ENCODE measurements around the gene SH3BP2.

SH3BP2 gene

DNA sequence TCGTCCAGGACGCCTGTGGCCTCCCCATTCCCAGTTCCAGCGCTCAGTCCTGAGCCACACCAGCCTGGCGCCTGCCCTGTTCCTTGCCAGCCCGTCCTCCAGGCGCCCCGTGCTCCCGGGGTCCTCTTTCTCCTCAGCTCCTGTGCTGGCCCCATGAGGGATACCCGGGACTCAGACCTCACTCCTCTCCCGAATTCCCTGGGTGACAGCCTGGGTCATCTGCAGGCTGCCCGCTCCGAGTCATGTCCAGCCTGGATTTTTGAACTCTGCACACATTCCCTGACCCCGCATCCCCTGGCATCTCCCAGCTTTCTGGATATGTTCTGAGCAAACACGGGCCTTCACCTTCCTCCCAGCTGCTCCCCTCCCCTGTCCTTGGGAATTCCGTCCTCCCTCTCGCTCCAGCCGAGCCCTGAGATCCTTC, 35.9 kb downstream of the SH3BP2 start:
- no peak overlapping the region for H3K4me3 ChIP-seq (ENCODE audit: low read depth, low read length)
- TF ChIP-seq, protein P1, sequence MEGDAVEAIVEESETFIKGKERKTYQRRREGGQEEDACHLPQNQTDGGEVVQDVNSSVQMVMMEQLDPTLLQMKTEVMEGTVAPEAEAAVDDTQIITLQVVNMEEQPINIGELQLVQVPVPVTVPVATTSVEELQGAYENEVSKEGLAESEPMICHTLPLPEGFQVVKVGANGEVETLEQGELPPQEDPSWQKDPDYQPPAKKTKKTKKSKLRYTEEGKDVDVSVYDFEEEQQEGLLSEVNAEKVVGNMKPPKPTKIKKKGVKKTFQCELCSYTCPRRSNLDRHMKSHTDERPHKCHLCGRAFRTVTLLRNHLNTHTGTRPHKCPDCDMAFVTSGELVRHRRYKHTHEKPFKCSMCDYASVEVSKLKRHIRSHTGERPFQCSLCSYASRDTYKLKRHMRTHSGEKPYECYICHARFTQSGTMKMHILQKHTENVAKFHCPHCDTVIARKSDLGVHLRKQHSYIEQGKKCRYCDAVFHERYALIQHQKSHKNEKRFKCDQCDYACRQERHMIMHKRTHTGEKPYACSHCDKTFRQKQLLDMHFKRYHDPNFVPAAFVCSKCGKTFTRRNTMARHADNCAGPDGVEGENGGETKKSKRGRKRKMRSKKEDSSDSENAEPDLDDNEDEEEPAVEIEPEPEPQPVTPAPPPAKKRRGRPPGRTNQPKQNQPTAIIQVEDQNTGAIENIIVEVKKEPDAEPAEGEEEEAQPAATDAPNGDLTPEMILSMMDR (IDR thresholded peaks at IDR 0.05; ENCODE audit: insufficient read depth, low read depth, low read length, missing control alignments) = no peak
- no peak for DNase-seq (ENCODE audit: low read depth)

DNA sequence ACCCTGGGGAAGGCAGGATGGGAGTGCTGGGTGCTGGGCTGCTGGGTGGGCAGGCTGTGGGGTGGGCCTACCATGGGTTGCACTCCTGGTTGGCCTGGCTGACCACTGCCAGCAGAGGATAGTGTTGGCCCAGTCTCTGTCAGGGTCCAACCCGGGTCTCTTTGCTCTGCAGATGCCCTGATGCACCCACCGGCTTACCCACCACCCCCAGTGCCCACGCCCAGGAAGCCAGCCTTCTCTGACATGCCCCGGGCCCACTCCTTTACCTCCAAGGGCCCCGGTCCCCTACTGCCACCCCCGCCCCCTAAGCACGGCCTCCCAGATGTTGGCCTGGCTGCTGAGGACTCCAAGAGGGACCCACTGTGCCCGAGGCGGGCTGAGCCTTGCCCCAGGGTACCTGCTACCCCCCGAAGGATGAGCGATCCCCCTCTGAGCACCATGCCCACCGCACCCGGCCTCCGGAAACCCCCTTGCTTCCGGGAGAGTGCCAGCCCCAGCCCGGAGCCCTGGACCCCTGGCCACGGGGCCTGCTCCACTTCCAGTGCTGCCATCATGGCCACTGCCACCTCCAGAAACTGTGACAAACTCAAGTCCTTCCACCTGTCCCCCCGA, 36.5 kb downstream of the SH3BP2 start:
- DNase-seq (ENCODE audit: low read depth) = no peak
- H3K4me3 ChIP-seq (ENCODE audit: low read depth, low read length) = no peak overlapping the region
- TF ChIP-seq, protein P1 (IDR thresholded peaks at IDR 0.05; ENCODE audit: insufficient read depth, low read depth, low read length, missing control alignments) = no peak

DNA sequence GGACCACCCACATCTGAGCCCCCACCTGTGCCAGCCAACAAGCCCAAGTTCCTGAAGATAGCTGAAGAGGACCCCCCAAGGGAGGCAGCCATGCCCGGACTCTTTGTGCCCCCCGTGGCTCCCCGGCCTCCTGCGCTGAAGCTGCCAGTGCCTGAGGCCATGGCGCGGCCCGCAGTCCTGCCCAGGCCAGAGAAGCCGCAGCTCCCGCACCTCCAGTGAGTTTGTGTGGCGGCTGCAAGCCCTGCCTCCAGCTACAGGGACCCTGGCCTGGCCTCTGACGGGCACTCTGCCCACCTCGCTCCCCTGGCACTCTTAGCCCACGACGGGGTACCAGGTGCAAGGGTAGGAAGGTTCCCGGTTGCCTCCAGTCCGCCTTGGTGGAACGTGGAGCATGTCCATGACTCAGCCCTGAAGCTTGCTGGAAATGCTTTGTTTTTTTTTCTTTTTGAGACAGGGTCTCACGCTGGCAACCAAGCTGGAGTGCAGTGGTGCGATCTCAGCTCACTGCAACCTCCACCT, 37.1 kb downstream of the SH3BP2 start:
- DNase-seq (ENCODE audit: low read depth) = no peak
- TF ChIP-seq, protein P1 (IDR thresholded peaks at IDR 0.05; ENCODE audit: insufficient read depth, low read depth, low read length, missing control alignments) = no peak
- H3K4me3 ChIP-seq (ENCODE audit: low read depth, low read length) = no peak overlapping the region

DNA sequence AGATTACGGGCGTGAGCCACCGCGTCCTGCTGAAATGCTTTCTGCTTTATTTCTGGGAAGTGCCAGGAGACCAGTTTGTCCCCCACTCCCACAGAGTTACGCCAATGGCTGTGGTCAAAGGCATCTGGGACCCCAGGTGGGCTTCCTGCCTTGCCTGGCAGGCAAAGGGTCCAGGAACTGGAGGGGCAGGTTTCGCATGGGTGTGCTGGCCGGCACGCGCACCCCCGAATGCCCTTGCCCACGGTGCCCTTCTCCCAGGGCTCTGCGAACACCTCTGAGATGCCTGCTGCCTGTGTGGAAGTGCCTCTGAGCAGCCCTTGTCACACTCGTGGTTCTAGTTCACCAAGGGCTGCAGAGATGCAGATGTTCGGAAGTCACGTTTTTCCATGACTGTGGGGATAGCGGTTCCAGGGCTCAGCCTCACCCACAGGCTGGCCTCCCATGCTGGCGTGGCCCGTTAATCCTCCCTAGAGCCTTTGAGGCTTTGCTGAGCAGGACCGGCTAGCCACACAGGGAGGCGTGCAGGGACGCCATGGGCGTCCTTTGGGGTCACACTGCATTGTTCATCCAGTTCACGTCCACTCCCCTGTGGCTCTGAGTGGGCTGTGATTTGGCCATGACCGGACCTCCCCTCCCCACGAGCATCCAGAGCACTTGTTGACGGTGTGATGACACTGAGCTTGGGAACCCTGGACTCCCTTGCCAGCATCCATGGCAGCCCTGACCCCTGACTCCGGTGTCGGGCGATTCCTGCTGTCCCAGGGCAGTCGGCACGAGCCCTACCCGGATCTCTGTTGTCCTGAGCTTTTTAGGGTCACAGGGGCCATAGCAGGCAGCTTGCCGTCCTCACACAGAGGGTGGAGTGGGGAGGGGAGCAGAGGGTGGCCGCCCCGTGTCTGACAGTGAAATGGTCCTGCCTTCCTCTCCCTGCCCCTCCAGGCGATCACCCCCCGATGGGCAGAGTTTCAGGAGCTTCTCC, 38.0 kb downstream of the SH3BP2 start:
- no peak for DNase-seq (ENCODE audit: low read depth)
- no peak overlapping the region for H3K4me3 ChIP-seq (ENCODE audit: low read depth, low read length)
- TF ChIP-seq, protein P1 (IDR thresholded peaks at IDR 0.05; ENCODE audit: insufficient read depth, low read depth, low read length, missing control alignments) = no peak

DNA sequence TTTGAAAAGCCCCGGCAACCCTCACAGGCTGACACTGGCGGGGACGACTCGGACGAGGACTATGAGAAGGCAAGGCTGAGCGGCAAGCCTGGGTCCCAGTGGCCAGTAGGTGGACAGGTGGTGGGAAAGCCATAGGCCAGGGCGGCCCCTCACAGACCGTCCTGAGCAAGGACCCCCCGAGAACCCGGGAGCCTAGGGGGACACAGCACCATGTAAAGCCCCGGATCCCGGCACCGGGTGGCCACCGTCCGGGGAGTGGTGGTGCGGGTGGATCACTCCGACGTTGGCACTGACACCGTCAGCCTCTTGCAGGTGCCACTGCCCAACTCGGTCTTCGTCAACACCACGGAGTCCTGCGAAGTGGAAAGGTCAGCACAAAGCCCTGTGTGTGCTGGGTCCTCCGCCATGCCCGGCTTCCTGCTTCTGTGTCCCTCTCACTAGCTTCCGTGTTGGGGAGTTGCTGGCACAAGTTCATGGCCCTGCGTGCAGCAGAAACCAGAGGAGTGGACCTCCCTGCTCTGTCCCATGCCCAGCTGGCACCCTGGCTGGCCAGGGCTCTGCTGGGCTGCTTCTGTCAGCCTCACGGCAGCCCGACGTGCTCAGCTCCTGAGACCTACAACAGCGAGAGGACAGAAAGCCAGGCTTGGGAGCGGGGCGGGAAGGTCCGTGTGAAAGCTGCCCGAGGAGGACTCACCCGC, 38.9 kb downstream of the SH3BP2 start:
- no peak overlapping the region for H3K4me3 ChIP-seq (ENCODE audit: low read depth, low read length)
- no peak for DNase-seq (ENCODE audit: low read depth)
- TF ChIP-seq, protein P1 (IDR thresholded peaks at IDR 0.05; ENCODE audit: insufficient read depth, low read depth, low read length, missing control alignments) = no peak

DNA sequence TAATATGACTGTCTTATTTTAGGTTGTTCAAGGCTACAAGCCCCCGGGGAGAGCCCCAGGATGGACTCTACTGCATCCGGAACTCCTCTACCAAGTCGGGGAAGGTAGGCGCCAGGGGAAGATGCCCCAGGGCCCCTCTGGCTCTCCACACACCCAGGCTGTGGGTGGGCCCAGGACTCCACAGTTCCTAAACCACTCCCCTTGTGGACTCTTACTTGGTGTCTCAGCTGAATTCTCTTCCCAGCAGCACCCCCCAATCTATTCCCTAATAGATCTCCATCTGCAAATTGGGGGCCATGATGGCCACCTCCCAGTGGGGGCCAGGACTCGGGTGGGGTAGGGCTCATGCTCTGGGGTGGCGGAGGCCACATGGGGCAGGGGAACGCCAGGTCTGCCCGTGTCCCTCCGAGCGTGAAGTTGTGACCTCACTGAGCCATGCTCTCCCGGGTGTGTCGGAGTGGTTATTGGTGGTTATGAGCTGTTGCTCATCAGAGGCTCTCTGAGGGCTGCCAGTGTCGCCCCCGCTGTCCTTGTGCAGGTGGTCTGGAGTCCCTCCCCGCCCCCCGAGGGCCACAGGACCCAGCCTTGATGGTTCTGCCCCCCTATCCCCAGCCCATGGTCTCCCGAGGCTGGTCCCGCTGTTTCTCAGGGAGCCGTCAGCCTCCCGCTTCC, 39.6 kb downstream of the SH3BP2 start:
- no peak overlapping the region for H3K4me3 ChIP-seq (ENCODE audit: low read depth, low read length)
- TF ChIP-seq, protein P1 (IDR thresholded peaks at IDR 0.05; ENCODE audit: insufficient read depth, low read depth, low read length, missing control alignments) = no peak
- DNase-seq (ENCODE audit: low read depth) = peak; percentile 78
